GM18520 (cell line): ENCODE results near the gene TCERG1L.
"Not testable (repeated sequence)": the region's sequence is repeated elsewhere in the genome, so short reads cannot be mapped to it uniquely, and the experiment has no call there.

ENCODE experiments used
- ATAC-seq: cut with Tn5 transposase; IDR thresholded peaks from one replicate; pipeline ENCODE4 v1.9.1; 2021; ENCODE audit not compliant: unreplicated experiment

Gene TCERG1L, protein sequence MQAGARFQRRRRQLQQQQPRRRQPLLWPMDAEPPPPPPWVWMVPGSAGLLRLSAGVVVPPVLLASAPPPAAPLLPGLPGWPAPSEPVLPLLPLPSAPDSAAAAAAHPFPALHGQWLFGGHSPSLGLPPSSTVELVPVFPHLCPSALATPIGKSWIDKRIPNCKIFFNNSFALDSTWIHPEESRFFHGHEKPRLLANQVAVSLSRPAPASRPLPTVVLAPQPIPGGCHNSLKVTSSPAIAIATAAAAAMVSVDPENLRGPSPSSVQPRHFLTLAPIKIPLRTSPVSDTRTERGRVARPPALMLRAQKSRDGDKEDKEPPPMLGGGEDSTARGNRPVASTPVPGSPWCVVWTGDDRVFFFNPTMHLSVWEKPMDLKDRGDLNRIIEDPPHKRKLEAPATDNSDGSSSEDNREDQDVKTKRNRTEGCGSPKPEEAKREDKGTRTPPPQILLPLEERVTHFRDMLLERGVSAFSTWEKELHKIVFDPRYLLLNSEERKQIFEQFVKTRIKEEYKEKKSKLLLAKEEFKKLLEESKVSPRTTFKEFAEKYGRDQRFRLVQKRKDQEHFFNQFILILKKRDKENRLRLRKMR

DNA sequence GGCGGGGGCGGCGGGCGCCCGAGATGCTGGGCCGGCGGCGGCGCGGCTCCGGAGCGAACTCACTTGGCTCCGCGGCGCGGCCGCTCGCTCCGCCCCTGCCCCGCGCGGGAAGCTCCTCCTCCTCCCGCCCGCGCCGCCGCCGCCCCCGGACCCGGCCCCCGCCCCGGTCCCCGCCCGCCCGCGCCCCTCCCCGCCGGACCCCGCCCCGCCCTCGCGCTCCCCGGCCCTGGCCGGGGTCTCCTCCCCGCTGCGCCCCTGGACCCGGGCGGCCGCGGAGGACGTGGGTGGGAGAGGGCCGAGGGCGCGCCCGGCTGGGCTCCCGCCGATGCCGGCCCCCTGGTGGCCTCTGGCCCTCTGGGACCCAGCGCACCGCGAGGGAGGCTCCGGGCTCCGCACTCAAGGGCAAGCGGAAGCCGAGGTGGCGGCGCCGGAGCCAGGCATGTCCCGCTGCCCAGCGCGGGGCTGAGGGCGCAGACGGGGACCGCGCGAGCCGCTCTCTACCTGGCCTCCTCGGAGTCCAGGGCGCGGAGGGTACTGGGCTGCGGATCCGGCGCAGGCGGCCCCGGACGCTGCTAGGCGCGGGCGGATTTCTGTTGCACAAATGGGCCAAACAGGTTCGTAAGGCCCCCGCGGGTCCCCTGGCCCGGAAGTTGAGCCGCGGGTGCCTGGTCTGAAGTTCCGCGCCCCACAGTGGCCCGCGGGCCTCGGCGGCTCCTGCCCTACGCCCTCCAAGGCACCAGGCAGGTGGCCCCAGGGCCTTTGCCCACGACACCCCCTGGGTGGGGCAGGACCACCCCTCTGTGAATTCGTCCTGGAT is at the start of gene TCERG1L:
TCERG1L (minus strand) TSS at position 61 of the 817 bp plus-strand sequence. CDS start 86 bp downstream, outside the sequence.
- ATAC-seq = no peak

- no peak for ATAC-seq
These were observed 47.4 kb upstream of the TCERG1L start for GRCh38 chr10:131358741-131359442.

DNA sequence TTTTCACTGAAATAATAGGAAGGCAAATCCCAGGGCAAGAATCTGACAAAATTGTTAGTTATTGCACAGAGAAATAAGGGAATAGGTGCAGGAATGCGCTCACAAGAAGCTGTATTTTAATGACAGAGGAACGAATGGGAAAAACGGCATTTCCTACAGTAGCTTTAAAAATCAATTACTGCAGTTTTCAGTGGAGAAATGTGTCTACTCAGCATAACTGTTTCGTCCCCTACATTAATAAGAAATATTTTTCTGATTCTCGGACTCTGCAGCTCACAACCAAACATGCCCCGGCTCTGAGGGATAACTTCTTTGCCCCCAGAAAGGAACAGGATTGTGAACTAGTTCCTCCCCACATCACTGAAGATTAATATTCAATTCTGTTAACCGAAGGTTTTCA is 44.9 kb upstream of the TCERG1L start:
- ATAC-seq = no peak

DNA sequence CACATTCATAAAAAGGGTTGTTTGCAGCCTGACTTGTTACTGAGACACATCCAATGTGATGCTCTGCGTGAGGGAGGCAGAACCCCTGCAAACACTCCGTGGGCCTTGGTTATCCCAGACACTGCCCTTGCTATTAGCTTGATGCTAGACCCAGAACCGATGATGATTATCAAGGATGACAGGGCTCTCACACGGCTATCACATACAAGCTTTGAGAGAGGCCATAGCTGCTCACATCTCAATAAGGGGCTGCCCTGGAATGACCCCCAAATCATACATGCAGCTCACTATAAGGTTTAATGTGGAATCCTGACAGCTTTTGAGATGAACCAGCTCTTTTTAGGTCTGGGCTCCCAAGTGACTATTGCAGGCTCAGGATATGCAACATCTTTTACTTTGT is 44.4 kb upstream of the TCERG1L start:
- ATAC-seq = no peak

DNA sequence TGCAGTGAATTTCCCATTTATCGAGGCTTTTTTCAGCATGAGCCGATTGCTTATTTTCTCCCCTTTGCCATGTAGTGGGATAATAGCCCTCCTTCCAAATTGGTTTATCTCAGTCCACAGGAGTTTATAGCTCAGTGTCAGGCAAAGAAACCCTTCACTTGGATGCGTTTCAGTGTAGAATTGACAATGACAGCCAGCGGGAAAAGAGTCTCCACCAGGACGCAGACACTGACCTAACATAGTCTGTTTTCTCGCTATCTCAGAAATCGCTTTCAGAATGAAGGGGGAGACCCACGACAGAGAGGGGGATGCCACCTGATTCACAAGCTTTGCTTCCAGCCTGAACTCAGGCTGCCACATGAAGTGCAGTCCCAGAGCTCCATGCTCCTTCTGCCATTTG is 43.5 kb upstream of the TCERG1L start:
- ATAC-seq = no peak

DNA sequence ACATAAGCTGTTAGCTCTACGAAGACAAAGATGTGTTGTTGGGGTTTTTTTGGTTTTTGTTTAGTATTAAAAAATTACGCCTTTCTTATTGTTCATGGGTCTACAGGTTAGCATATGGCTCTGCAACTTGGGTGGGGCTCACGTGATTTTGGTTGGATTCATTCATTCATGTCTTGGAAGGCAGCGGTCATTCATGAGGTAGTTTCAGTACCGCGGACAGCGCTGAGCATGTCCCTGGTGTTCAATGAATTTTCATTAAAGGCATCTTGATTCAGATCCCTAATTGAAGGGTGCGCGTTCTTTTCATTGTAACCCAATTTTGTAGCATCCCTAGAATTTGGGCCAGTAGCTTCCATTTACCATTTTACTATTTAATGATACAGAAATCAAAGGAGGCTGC is 42.9 kb upstream of the TCERG1L start:
- ATAC-seq = no peak

- ATAC-seq = no peak
These were observed 41.3 kb upstream of the TCERG1L start for GRCh38 chr10:131352765-131353290.

- no peak for ATAC-seq
These were observed 39.1 kb upstream of the TCERG1L start for GRCh38 chr10:131350660-131351059.

DNA sequence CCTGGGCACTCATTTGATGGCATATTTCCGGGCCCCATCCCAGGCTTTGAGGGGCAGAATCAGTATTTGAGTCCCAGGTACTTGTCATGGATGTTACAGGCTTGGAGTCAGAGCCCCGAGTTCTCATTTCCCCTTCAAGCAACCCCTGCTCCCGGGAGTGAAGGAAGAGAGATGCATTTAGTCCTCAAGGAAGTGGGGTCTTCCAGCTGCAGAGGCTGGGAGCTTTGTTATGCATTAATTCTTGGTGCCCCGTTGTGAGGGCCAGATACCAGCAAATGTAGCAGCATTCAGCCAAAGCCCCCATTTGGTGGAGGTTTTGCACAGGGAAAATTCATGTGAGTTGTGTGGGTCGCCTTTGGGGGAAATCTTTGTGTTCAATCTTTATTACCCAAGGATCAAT is 38.7 kb upstream of the TCERG1L start:
- ATAC-seq = no peak

GRCh38 chr10:131346456-131346855 is 34.9 kb upstream of the TCERG1L start:
- ATAC-seq = no peak

- ATAC-seq = no peak
These were observed 34.2 kb upstream of the TCERG1L start for GRCh38 chr10:131345691-131346090.

GRCh38 chr10:131344747-131345146 is 33.2 kb upstream of the TCERG1L start:
- ATAC-seq = no peak

- ATAC-seq = no peak
These were observed 26.2 kb upstream of the TCERG1L start for GRCh38 chr10:131337741-131338140.

GRCh38 chr10:131332821-131333220 is 21.3 kb upstream of the TCERG1L start:
- no peak for ATAC-seq

DNA sequence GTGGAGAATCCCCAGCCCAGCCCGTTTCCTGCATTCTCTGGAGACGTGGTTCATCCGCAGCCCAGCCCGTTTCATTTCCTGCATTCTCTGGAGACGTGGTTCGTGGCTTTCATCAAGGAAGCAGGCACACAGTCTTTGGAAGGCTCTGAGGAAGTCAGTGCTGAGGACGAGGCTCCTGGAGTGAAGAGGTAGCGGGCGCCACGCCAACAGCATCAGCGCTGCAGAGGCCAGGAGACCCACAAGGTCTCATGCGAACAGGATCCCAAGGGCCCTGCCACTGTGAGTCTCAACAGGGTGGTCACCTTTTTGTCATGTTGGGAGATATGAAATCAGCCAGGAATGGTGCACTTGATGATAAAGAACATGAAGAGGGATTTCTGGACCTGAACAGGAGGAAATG is 12.4 kb upstream of the TCERG1L start:
- ATAC-seq = no peak

DNA sequence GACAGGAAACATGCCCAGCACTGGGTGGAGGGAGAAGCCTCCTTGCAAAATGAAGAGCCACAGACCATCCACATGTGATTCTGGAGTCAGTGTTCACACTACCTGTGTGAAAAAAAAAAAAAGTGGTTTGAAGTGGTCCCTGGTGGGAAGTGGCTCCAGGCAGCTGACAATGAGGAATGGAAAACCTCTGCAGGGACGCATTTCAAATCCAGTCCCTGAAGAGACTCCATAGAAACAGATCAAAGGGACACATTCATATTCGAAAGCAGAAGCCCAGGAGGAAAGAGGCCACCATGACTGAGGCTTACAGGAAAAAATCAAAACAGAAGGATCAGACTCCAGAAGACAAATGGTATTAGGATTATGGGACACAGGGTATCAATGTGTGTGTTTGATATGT is 11.5 kb upstream of the TCERG1L start:
- ATAC-seq = no peak

- not testable (repeated sequence) for ATAC-seq
These were observed 11.1 kb upstream of the TCERG1L start for GRCh38 chr10:131322575-131322974.

- ATAC-seq = no peak
These were observed 9.5 kb upstream of the TCERG1L start for GRCh38 chr10:131320860-131321604.

GRCh38 chr10:131318814-131319213 is 7.3 kb upstream of the TCERG1L start:
- ATAC-seq = no peak

- ATAC-seq = no peak
These were observed 6.8 kb upstream of the TCERG1L start for GRCh38 chr10:131318291-131318690.
